IPS DF 6.9 (cell line): ENCODE measurements around the gene SMC1B.

Source experiments
- DNase-seq: peaks from one replicate; pipeline ENCODE4 v3.0.0-alpha.2; 2013; ENCODE audit warnings: low read depth, low spot score
- H3K27ac ChIP-seq: one replicate; pipeline ENCODE4 v1.5.1; 2013; ENCODE audit warnings: low read length, control low read depth
- H3K27me3 ChIP-seq: 2 replicates; pipeline ENCODE4 v1.6.1; 2013; ENCODE audit warnings: mild to moderate bottlenecking, low read length; ENCODE audit not compliant: control insufficient read depth, insufficient read depth
- H3K36me3 ChIP-seq: 2 replicates; pipeline ENCODE4 v1.6.1; 2013; ENCODE audit warnings: low read length; ENCODE audit not compliant: control insufficient read depth, insufficient read depth
- H3K4me1 ChIP-seq: 2 replicates; pipeline ENCODE4 v1.6.1; 2013; ENCODE audit warnings: low read length; ENCODE audit not compliant: control insufficient read depth, insufficient read depth
- H3K4me3 ChIP-seq: 2 replicates; pipeline ENCODE4 v1.5.1; 2013; ENCODE audit warnings: mild to moderate bottlenecking, low read length
- H3K9me3 ChIP-seq: 2 replicates; pipeline ENCODE4 v1.6.1; 2013; ENCODE audit warnings: low read length, inconsistent platforms; ENCODE audit not compliant: control insufficient read depth, insufficient read depth
- WGBS: extraction: QIAGEN DNeasy Blood & Tissue Kit; methylation state at CpG from one replicate; pipeline ENCODE4 v1.1.7; 2013; ENCODE audit warnings: mixed read lengths, missing lambda C conversion rate; ENCODE audit not compliant: insufficient read length, insufficient coverage; 5-methylcytosine and 5-hydroxymethylcytosine counted together

Gene SMC1B

GRCh38 chr22:45421349-45422055, 8.1 kb upstream of the SMC1B start:
- WGBS, result no CpG with 5 or more reads among the region's 2 CpGs
- H3K9me3 ChIP-seq, result no peaks in the 10 kb centered on the region
- 0 out of 2 replicates have a peak, but pooled peaks cover 2% of the 10 kb centered on the region for H3K36me3 ChIP-seq
- DNase-seq, result no peak
- no peaks in the 10 kb centered on the region for H3K4me1 ChIP-seq
- H3K27ac ChIP-seq, result no peak overlapping the region
- H3K27me3 ChIP-seq, result no peaks in the 10 kb centered on the region
- H3K4me3 ChIP-seq, result no peak overlapping the region

DNA sequence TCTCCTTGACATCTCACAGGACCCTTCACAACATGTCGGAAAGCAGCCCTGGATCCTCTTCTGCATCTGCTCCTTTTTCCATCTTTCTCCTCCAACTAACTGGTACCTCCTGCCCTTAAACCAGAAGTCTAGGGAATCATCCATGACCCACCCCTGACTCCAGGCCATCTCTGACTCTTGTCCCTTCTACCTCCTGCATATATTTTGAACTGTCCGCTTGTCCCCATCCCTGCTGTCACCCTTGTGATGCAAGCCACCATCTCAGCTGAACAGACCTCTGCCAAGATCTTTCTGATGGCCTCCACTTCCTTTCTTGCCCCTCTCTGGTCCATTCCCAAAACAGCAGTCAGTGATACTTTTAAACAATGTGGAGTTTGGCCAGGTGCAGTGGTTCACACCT, 7.1 kb upstream of the SMC1B start:
- WGBS, result no CpG with 5 or more reads among the region's 2 CpGs
- Histone ChIP-seq H3K4me3 (no peak overlapping the region), H3K36me3 (0 out of 2 replicates have a peak, but pooled peaks cover 2% of the 10 kb centered on the region), H3K27me3 (no peaks in the 10 kb centered on the region), H3K4me1 (no peaks in the 10 kb centered on the region), H3K27ac (no peak overlapping the region), H3K9me3 (no peaks in the 10 kb centered on the region)
- no peak for DNase-seq

DNA sequence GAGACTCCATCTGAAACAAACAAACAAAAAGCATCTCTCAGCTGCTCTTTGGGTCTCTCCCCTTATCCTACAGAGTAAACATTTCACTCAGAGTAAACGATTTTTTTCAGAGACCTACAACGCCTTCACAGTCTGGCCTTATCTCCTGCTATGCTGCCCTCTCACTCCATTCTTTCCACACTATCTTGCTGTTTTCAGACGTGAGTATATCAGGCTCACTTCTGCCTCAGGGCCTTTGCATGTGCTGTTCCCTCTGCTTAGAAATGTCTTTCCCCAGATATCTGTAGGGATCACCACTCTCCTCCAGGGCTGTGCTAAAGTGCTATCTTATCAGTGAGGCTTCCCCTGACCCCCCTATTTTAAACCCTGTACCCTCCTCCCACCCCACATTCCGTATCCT, 6.6 kb upstream of the SMC1B start:
- no peaks in the 10 kb centered on the region for H3K4me1 ChIP-seq
- no peak overlapping the region for H3K4me3 ChIP-seq
- no CpG with 5 or more reads among the region's 4 CpGs for WGBS
- 0 out of 2 replicates have a peak, but pooled peaks cover 2% of the 10 kb centered on the region for H3K36me3 ChIP-seq
- no peaks in the 10 kb centered on the region for H3K9me3 ChIP-seq
- no peaks in the 10 kb centered on the region for H3K27me3 ChIP-seq
- no peak for DNase-seq
- no peak overlapping the region for H3K27ac ChIP-seq

DNA sequence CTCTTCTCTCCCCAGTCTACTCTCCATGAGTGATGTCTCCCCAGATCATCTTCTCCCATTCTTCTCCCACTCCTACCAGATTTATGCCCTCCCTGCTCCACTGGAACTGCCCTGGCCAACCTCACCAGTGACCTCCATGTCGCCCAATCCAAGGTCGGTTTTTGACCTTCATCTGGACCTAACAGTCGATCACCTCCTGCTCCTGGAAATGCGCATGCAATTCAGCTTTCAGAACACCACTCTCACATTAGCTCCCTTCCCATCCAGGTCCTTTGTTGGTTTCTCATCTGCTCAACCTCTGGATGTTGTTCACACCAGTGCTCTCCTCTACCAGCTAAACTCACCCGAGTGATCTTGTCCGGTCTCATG, 5.4 kb upstream of the SMC1B start:
- H3K9me3 ChIP-seq, result no peaks in the 10 kb centered on the region
- no peak overlapping the region for H3K4me3 ChIP-seq
- no peaks in the 10 kb centered on the region for H3K36me3 ChIP-seq
- no peaks in the 10 kb centered on the region; the same call in 1 of the 2 replicates for H3K27me3 ChIP-seq
- no peak for DNase-seq
- H3K4me1 ChIP-seq, result no peaks in the 10 kb centered on the region
- no CpG with 5 or more reads among the region's 6 CpGs for WGBS
- no peak overlapping the region for H3K27ac ChIP-seq

- no peak for DNase-seq
- Histone ChIP-seq H3K27ac (no peak overlapping the region), H3K36me3 (no peaks in the 10 kb centered on the region), H3K27me3 (no peaks in the 10 kb centered on the region; the same call in 1 of the 2 replicates), H3K4me3 (no peak overlapping the region), H3K4me1 (no peaks in the 10 kb centered on the region), H3K9me3 (no peaks in the 10 kb centered on the region)
- WGBS, result no CpG with 5 or more reads among the region's 16 CpGs
These were observed 4.8 kb upstream of the SMC1B start for GRCh38 chr22:45418056-45418769.

- Histone ChIP-seq H3K4me1 (no peaks in the 10 kb centered on the region), H3K4me3 (no peak overlapping the region), H3K36me3 (no peaks in the 10 kb centered on the region), H3K9me3 (no peaks in the 10 kb centered on the region), H3K27ac (no peak overlapping the region), H3K27me3 (peaks cover 2% of the 10 kb centered on the region; the same call in 1 of the 2 replicates)
- no CpG with 5 or more reads among the region's 27 CpGs for WGBS
- DNase-seq, result no peak
These were observed 409 bp downstream of the SMC1B start for GRCh38 chr22:45413013-45413367.

DNA sequence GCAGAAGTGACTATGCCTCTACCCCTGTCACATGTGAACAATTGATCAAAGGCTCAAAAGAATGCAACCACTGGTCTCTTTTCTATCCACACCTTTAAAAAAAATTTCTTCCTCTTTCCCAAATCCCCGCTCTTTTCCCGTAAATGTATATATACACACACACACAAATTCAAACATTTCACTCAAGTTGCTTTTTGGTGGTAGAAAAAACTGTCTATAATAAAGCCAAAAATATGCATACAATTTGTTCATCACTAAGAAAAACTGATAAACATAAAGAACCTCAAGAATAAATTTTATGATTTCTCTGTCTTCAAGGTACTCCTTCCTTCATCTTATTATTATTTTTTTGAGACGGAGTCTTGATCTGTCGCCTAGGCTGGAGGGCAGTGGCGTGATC, 5.6 kb downstream of the SMC1B start:
- peaks cover 2% of the 10 kb centered on the region; the same call in 1 of the 2 replicates for H3K27me3 ChIP-seq
- H3K9me3 ChIP-seq, result no peaks in the 10 kb centered on the region
- no peak overlapping the region for H3K4me3 ChIP-seq
- no peak overlapping the region for H3K27ac ChIP-seq
- no peaks in the 10 kb centered on the region for H3K36me3 ChIP-seq
- WGBS, result 100% methylated on average over 2 of the region's 5 CpGs
- no peaks in the 10 kb centered on the region for H3K4me1 ChIP-seq
- DNase-seq, result no peak

DNA sequence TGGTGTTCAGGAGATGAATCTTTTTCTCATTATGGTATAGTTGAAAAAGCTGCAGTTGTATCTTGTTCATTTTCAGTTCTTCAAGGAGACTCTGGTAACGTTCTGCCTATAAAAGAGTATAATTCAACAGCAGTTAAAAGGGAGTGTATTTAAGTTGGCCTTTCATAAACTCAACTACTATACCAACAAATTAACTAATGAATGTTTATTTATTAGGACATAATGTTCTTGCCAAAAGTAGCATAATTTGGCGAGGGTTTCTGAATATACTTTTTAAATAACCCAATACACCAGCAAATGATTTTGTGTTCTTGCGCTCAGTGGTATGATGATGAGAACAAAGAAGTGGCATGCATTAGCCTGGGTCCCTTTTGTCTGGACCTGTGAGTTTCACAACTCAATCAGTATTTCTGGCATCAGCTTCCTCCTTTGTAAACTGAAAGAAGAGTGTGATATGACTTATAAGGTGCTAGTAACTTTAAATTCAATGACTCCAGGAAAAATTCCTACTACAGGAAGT, 10.9 kb downstream of the SMC1B start:
- no peaks in the 10 kb centered on the region for H3K9me3 ChIP-seq
- WGBS, result no CpG with 5 or more reads among the region's 3 CpGs
- no peak for DNase-seq
- H3K27me3 ChIP-seq, result no peaks in the 10 kb centered on the region
- no peak overlapping the region for H3K4me3 ChIP-seq
- no peaks in the 10 kb centered on the region for H3K4me1 ChIP-seq
- H3K27ac ChIP-seq, result no peak overlapping the region
- H3K36me3 ChIP-seq, result no peaks in the 10 kb centered on the region

- no CpG with 5 or more reads among the region's 5 CpGs for WGBS
- Histone ChIP-seq H3K27ac (no peak overlapping the region), H3K27me3 (no peaks in the 10 kb centered on the region), H3K9me3 (no peaks in the 10 kb centered on the region), H3K36me3 (no peaks in the 10 kb centered on the region), H3K4me3 (no peak overlapping the region), H3K4me1 (no peaks in the 10 kb centered on the region)
- no peak for DNase-seq
These were observed 13.5 kb downstream of the SMC1B start for GRCh38 chr22:45399712-45400445.

DNA sequence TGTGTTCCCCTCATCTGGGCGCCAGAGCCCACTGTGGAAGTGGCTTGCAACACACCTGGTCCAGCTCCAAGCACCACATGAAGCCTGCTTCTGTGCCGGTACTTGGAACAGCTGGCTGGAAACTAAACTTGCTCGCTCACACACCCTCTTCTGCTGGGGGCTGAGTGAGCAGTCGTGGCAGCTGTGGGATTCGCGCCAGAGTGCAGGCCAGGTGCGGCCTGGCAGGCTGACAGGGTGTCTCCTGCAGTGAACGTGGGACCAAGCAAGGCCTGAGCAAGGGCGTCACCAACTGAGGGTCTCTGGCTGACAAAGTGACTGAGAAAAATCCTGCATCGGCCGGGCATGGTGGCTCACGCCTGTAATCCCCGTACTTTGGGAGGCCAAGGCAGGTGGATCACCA, 15.2 kb downstream of the SMC1B start:
- H3K9me3 ChIP-seq, result no peaks in the 10 kb centered on the region
- H3K27ac ChIP-seq, result no peak overlapping the region
- no CpG with 5 or more reads among the region's 13 CpGs for WGBS
- H3K4me1 ChIP-seq, result no peaks in the 10 kb centered on the region
- H3K27me3 ChIP-seq, result no peaks in the 10 kb centered on the region
- no peaks in the 10 kb centered on the region for H3K36me3 ChIP-seq
- no peak overlapping the region for H3K4me3 ChIP-seq
- no peak for DNase-seq
